ENCODE data around the gene OSMR.

OSMR gene

DNA sequence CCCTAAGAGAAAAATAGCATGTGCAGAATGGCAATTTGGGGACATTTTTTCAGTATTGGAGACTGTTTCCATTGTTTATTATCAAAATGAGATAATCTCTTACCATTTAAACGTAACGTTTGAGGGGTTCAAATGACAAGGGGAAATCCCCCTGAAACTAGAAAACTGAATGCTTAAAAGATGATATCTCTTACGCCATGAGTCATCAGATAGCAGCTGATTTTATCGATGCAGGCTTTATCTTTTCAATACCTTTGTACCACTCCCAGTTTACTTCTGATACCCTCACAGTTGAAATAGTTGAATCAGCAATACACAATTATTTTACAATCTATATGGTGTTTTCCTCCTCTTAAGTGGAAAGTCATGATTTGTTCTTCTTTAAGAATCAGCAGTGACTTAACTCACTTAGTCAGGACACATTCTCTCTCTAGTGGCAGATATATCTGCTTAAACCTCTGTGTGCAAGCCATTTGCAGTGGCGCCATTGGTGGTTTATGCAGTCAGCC, 29.2 kb downstream of the OSMR start:
- no peak for DNase-seq

DNA sequence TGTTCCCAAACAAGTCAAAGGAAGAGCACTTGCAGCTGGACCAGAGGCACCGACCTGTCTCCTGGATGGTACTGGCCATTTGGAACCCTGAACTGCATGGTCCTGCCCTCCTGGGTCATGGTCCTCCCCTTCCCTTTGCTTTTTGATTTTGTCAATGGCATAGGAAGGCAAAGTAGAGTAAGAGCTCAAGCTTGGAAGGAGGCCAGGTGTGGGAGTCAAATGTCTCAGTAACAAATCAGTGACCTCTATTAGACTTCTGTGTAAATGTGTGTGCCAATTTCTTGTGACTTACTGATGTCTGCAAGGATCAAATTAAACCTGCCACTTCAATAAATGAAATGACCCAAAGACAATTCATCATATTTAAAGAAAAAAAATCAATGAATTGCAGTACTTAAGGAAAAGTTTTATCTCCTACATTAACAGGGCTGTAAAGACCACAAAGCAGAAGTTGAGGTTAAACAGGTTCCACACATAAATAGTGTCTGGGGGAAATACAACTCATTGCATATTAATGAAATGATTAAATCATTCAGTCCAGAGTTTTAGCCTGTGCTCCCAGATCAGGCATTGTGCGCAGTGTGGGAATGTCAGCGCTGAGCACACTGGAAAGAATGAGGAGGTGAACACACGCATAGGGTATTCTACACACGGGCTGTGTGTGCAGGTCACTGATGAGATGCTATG, 32.7 kb downstream of the OSMR start:
- DNase-seq: no peak

DNA sequence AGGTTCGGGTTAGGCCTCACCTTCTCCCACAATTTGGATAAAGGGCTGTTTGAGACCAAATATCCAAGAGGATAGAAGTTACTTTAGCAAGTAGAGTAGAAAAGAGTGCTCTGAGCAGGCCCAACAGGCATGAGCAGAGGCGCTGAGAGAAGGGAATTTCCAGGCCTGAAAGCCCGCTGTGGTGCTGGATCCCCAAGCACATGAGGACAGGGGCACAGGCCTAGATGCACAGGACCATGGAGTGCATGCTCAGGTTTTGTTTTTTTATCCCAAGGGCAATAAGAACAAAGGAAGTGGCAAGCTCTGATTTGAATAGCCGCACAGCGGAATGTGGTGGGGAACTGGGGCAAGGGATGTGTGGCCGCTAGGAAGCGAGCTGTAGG, 33.3 kb downstream of the OSMR start:
- no peak for DNase-seq

DNA sequence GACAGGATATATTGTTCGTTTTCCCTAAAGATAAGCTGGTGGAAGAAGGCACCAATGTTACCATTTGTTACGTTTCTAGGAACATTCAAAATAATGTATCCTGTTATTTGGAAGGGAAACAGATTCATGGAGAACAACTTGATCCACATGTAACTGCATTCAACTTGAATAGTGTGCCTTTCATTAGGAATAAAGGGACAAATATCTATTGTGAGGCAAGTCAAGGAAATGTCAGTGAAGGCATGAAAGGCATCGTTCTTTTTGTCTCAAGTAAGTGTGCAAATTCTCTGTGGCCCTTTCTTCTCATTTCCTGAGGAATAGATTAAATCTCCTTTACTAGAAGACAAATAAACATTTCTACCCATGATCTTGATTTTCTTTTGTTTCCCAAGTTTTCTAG, 38.0 kb downstream of the OSMR start:
- no peak for DNase-seq

DNA sequence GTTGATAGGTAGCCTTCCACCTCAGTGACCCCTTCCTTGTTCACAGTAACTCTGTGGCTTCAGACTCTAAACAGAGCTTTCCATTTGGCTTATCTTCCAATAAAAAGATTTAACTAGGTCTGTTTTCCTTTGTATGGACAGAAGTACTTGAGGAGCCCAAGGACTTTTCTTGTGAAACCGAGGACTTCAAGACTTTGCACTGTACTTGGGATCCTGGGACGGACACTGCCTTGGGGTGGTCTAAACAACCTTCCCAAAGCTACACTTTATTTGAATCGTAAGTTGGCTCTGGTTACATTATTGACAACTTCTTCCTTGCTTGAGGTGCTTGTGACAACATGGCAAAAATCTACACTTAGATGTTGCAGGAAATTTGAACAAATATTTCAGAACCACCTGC, 39.4 kb downstream of the OSMR start:
- DNase-seq: no peak

DNA sequence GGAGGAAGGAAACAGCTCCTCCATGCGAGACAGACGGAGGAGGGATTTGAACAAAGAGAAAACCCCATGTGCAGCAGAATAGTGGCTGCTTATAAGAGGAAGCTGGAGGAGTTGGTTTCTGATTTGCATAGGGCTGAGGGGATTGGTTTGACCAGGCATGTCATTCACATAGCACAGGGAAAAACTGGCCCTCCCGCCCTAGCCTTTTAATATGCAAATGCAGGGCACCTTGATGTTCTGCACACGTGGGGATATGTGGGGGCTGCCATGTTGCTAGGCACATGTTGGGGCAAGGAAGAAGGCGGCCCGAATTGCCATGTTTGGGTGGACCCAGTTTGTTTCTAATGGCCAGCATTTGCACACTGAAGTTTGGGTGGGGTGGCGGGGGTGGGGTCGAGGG, 42.2 kb downstream of the OSMR start:
- no peak for DNase-seq

DNA sequence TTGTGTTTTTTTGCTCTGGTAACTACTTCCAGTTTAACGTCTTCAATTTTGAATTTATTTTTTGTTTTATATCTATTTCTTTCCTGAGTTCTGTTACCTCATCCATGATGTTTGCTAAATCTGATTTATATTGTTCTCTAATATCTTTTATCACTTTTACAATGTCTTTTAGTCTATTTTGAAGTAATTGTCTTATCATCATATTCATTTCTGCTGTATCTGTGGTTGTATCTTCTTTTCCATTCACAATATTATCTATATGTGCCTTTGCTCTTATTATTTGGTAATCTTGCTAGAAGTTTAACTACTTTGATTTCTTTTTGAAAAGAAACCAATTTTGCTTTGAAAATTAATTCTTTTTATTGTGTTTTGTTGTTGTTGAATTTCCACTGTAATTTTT, 43.6 kb downstream of the OSMR start:
- DNase-seq: no peak

DNA sequence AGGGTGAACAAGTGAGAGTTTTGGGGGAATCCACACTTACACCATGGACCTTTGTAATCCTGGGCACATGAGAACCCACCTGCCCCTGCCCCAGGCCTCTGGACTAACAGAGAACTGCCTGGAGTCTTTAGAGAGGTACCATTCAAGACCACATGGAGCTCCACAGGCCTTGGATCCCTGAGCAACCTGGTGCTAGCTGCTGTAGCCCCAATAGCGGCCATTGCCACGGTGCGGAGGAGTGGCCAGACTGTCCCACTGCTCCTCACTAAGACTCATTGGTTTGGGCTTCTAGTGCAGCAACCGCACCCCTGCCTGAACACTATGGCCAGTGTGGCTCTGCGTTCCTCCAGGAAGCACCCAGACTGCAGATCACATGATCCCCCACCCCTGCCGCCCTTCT, 45.8 kb downstream of the OSMR start:
- DNase-seq: no peak

DNA sequence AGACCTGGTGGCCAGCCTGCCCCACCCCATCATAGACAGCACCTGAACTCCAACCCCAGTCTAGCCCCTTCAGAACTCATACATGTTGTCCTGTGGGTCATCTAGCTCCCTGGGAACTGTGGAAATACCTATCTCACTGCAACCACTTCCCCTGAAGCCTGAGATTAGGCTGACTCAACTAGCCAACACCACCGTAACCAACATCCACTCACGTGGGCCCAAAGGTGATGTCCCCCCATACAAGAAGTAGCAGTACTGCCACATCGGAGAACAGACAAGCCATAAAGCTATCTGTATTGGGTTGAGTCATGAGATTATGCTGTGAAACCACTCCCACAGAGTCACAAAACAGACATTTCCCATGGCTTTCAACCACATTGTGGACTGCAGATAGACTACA, 46.6 kb downstream of the OSMR start:
- no peak for DNase-seq

DNA sequence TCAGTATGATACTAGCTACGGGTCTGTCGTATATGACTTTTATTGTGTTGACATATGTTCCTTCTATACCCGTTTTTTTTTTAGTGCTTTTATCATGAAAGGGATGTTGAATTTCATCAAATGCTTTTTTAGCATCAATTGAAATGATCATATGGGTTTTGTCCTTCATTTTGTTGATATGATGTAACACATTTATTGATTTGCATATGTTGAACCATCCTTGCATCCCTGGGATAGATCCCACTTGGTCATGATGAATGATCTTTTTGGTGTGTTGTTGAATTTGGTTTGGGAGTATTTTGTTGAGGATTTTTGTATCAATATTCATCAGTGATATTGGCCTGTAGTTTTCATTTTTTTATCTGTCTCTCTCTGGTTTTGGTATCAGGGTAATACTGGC, 50.9 kb downstream of the OSMR start:
- DNase-seq: no peak

DNA sequence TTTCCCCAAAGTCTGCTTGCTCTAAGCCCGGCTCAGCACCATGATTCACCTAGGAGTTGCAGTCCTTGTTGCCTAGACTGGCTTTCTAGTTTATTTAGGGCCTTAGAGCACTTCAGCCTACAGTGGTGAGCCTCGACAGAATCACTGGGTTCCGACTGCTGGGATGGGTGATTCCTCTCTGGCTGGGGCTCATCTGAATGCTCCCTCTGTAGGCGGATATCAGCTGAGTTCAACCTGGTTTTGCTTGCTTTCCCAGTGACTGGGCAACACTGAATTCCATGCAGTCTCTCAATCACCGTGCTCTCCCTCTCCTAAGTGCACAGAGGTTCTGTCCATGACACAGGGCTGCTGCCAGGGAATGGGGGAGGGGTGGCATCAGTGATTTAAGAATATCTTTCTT, 54.1 kb downstream of the OSMR start:
- no peak for DNase-seq

DNA sequence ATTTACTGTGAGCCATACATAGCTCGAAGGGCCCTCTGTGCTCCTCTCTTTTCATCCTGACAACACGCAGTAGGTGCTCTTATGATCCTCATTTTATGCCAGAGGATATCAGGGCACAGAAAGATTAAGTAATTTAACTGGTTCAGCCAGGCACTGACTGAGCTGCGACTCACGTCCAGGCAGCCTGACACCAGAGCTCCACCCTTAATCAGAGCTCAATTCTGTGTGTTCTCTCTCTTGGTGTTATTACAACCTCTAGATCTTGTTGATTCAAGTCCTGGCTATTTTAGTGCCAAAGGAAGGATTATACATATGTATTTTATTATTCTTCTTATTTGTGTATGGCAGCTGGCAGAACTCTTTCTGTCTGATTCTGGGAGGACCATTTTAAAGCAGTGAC, 59.7 kb downstream of the OSMR start:
- DNase-seq: no peak

DNA sequence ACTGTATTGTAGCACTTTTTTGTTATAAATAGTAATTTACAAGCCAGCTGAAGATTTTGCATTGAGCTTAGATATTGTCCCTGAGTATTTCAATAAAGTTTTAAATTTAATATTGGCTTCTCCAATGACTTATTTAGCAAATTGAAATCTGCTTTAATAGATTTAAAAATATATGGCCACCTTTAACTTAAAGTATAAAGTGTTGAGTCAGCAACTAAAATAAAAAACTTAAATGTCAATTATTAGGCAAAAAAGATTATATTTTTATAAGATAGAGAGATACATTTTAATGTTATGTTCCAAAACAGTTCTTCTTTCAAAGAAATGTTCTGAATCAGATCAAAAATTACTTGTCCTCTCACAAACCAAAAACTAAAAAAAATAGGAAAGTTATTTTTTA, 60.7 kb downstream of the OSMR start:
- no peak for DNase-seq

DNA sequence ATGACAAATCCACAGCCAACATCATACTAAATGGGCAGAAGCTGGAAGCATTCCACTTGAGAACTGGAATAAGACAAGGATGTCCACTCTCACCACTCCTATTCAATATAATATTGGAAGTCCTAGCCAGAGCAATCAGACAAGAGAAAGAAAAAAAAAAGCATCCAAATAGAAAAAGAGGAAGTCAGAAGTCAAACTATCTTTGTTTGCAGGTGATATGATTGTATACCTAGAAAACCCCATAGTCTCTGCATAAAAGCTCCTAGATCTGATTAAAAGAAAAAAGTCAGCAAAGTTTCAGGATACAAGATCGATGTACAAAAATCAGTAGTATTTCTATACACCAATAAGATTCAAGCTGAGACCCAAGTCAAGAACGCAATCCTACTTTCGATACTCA, 66.1 kb downstream of the OSMR start:
- DNase-seq: no peak

DNA sequence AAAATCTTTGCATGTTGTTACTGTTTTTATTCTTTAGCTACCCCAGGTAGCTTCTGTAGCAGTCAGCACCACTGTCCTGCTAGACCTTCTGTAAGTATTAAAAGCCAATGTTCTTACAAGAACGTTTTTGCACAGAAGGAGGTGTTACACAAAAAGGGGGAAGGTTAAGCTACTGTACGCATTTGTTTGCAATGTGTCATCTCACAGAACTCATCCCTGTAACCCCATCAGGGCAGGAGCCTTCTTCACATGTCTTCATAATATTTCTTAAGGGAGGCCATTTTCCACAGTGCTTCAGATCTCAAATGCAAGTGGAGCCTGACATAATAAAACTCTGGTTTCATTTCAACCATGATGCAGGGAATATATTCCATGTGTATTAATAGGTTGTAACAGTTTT, 67.9 kb downstream of the OSMR start:
- DNase-seq: no peak

DNA sequence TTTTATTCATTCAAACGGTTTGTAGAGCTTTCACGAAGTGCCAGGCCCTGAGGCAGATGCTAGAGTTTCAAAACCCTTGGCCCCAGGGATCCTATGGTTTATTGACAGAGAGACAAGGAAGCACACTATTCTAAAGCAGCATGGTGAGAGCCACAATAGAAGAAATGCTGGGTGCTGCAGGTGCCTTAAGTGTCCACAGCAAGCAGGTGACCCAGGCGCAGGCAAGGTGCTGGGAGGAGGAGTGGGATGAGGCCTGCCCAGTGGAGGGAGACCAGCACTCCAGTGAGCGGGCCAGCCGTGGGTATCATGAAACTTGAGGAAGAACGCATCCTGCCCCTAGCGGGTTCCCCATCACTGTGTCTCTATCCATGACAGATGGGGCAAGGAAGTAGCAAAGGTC, 71.0 kb downstream of the OSMR start:
- no peak for DNase-seq

DNA sequence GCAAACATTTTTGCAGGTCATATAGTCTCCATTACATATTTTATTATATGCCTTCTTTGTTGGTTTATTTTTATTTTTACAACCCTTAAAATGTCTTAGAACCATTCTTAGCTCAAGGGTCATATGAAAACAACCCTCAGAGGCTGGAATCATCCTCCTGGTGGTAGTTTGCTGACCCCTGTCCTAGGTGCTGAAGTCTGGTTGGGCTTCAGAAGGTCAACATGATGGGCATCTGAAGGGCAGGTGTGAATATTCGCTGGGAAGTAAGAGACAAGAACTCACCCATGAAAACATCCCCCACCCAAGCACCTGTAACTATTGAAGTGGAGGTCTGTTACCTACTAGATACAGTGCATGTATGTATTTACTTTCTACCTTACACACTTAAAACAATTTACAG, 75.4 kb downstream of the OSMR start:
- no peak for DNase-seq

DNA sequence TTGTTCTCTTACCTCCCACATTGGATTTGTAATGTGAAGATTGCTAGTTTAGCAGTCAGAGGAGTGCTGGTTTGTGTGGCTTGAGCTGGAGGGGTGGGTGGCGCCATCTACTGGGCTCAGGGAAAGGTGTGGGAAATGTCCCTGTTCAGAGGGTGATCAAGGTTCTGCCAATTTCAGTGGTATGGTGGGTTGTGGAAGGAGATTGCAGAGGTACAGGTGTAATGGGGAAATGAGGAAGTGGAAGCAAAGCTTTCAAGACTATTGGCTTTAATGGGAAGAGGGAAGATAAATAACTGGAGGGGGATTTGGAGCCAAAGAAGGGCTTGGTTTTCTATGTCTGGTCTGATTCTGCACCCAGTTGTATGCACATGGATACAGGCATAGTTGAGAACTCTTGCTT, 76.4 kb downstream of the OSMR start:
- peak; percentile 13 for DNase-seq

DNA sequence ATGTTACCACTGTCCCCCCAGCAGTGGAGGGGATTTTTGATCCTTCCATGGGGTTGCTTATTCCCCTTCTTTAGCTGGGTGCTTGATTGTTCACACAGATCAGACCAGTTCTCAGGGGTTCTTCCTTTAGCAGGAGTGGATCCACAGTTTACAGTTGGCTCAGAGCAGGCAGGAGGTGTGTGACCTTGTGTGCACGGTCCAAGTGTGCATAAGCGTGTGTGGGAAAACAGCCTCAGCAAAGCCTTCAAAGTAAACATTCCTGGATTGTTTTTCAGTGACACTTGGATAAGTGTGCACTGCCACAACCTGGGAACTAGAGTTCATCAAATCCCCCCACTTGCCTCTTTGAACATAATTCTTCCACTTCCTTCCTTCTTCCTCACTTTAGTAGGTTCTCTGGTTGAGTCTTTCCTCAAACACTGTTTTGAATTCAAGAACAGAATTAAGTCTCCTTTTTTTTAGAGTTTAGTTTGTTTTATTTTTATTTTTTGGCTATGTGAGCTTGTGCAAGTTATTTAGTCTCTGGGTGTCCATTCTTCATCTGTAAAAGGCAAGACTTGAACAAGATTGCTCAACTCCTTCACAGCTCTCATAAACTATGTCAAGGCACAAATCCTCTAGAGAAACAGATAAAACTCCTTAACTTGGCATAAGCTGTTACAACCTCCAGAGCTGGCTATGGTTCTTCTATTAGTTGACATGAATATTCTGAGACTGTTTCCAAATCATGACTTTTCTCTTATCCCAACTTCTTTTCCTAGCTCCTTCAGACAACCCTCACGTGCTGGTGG, 78.0 kb downstream of the OSMR start:
- DNase-seq: no peak

DNA sequence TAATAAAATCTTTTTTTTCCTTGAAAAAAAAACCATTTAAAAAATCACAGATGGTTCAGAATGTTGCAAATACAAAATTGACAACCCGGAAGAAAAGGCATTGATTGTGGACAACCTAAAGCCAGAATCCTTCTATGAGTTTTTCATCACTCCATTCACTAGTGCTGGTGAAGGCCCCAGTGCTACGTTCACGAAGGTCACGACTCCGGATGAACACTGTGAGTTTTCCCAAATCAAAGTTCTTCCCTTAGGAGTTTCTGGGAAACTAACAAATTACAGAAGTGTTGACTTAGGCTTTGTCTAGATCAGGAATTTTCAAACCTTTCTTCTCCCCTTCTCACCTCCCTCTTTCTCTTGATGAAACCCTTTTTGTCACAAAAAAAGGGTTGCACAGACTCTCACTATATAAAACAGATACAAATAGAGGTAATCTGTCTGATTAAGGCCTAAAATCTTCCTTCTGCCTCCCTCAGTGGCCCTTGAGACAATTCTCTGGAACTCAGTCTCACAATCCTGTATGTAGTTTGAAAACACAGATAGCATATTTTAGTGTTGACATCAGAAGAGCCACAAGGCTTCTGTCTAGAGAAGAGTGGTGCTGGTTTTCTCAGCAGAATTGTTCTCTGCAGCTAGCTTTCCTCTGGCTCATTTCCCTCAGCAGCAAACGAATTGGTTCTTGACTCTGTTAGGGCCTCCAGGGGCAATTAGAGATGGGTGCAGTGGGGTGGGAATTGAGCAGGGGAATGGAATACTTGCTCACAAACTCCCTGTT, 79.5 kb downstream of the OSMR start:
- DNase-seq: no peak

DNA sequence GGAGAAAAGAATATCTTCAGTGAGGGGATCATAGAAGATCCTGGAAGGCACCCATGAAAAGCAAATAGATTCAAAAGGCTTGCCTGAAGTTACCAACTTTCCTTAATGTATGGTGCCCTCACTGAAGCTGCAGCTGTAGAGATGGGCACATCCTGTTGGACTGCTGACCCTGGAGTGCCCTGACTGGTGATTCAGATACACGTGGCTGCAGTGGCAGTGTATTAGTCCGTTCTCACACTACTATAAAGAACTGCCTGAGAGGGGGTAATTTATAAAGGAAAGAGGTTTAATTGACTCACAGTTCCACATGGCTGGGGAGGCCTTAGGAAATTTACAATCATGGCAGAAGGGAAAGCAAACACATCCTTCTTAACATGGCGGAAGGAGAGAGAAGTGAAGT, 80.3 kb downstream of the OSMR start:
- DNase-seq: no peak

DNA sequence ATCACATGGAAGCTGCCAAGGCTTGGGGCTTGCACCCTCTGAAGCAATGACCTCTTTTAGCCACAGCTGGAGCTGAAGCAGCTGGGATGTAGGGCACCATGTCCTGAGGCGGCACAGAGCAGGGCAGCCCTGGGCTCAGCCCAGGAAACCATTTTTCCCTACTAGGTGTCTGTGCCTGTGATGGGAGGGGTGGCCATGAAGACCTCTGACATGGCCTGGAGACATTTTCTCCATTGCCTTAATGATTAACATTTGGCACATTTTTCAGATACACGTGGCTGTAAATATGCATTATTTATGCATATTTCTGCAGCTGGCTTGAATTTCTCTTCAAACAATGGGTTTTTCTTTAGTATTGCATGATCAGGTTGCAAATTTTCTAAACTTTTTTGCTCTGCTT, 81.7 kb downstream of the OSMR start:
- no peak for DNase-seq

DNA sequence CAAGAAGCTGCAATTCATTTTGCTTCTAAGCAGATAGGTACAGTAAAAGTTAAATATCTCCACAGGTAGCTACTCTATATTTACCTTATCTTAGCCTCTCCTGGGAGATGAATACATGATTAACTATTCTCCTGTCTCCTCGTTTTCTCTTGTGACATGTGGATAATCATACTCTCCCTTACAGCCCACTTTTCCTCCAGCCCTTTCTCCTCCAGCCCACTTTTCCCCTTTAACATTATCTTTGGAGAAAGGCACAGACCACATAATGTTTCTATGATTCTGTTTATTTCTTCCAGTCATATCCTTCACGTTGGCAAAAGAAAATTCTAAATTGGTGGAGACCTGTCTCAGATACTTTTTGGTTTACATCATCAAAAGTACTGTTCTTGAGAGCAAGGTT, 84.0 kb downstream of the OSMR start:
- DNase-seq: no peak

DNA sequence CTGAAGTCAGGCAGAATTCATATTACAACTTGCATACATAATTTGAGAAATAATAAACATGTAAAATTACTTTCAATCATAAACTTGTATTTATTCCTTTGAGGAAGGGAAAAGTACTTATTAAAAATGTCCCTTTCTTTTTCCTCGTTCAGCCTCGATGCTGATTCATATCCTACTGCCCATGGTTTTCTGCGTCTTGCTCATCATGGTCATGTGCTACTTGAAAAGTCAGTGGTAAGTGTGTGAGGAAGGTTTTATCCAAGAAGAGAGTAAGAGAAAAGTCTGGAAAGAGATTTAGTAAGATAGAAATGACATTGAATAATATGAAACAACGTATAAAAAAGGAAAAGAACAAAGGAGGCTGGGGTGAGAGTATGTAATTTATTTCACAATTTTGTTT, 85.9 kb downstream of the OSMR start:
- no peak for DNase-seq

Data from NCI-H2107 (cell line).